GM12865 (cell line): ENCODE measurements around the gene POLL.

ENCODE experiments used
- DNase-seq: peaks from one replicate; pipeline ENCODE4 v3.0.0; 2010; ENCODE audit warnings: low read depth
- H3K4me3 ChIP-seq: 2 replicates; pipeline ENCODE4 v1.5.1; 2011; ENCODE audit warnings: mild to moderate bottlenecking, low read depth, low read length, control low read depth
- TF ChIP-seq, protein P1 (sequence below): IDR thresholded peaks from 2 replicates; pipeline ENCODE4 v1.5.1; 2011; ENCODE audit warnings: low read length, control low read depth, low read depth, inconsistent platforms; ENCODE audit not compliant: insufficient read depth; ENCODE audit errors: missing control alignments

The POLL gene

DNA sequence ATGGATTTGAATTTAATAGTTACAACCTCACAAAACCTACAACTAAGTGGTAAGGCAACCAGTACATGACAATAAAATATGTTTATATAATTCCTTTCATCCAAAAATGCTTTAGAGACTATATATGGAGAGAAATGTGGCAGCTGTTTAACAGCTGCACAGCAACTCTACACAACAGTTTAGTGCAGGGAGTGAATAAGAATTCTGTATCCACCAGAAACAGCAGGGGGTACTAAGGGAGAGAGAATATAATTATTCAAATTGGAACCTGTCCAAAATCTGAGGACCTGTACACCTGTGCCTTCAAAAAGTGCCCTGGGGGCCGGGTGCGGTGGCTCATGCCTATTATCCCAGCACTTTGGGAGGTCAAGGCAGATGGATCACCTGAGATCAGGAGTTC is 49.6 kb downstream of the POLL start:
- TF ChIP-seq, protein P1, sequence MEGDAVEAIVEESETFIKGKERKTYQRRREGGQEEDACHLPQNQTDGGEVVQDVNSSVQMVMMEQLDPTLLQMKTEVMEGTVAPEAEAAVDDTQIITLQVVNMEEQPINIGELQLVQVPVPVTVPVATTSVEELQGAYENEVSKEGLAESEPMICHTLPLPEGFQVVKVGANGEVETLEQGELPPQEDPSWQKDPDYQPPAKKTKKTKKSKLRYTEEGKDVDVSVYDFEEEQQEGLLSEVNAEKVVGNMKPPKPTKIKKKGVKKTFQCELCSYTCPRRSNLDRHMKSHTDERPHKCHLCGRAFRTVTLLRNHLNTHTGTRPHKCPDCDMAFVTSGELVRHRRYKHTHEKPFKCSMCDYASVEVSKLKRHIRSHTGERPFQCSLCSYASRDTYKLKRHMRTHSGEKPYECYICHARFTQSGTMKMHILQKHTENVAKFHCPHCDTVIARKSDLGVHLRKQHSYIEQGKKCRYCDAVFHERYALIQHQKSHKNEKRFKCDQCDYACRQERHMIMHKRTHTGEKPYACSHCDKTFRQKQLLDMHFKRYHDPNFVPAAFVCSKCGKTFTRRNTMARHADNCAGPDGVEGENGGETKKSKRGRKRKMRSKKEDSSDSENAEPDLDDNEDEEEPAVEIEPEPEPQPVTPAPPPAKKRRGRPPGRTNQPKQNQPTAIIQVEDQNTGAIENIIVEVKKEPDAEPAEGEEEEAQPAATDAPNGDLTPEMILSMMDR: no peak
- H3K4me3 ChIP-seq: no peak overlapping the region
- DNase-seq: no peak

DNA sequence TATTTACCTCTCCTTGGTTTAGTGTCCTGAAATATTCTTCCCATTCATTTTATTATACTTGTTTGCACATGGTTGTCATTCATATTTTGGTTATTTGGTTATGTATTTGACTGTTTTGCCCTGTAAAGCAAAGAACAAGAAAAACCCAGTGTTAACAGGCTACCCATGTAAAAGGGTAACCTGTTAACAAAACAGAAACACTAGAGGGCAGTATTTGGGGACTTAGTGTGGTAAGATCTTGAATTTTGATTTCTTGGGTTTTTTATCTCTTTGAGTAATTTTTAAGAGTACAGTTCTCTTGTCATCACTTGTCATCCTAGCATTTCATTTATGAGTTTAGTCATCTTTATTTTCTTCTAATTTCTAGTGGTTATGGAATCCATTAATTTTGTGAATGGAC is 51.3 kb downstream of the POLL start:
- no peak overlapping the region for H3K4me3 ChIP-seq
- TF ChIP-seq, protein P1: peak; percentile 55
- peak; percentile 51 for DNase-seq

DNA sequence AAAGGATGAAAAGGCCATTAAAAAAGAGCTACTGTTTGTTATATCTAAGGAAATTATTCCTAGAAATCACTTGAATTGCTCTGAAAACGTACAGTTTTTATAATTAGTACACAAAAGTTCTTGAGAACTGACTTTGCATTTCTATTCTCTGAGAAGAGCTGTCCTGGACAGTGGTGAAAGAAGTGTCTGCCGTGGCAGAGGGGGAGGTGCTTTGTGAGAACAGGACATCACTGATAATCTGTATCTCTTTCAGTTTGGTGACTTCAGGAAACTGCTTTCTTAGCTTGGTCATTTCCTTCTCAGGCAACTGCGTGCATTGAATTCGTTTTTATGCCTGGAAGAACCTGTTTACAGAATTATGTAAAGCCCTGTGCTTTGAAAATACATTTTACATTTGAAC is 52.1 kb downstream of the POLL start:
- H3K4me3 ChIP-seq: no peak overlapping the region
- DNase-seq: peak; percentile 19
- TF ChIP-seq, protein P1: no peak

DNA sequence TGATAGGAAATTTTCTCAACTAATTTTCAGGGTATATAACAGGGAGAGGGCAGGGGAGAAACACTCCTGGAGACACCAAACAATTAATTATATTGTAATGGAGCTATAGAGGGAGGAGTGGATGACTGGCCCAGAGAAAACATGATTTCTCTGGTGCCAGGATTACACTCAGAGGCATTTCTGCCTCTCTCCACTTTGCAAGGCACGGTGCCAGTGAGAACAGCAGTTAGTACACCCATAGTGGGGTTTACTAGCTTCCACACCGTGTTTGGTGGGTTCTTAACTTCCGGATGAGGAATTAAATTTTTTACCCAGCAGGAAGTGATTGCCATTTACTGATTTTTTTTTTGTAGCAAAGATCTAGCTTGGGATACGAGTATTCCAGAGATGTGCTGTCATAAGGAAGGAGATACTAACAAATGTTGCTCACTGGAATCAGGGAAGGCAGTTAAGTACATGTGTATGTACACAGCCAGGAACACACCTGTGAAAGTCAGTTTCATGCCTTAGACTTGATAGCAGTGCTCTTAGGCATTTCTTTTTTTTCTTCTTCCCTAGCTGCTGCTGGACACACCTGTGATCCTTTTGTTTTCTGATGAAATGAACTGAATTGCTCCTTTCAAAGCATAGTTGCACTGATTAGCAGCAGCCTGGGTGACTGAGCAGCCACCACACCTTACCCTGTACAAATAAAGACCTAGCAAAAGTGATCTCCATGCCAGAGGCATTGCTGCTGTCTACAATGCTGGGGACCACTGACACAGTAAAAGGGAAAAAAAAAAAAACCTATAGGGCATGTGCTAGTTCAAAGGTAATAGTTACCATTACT is 58.1 kb downstream of the POLL start:
- H3K4me3 ChIP-seq: no peak overlapping the region
- TF ChIP-seq, protein P1: no peak
- DNase-seq: no peak

GRCh38 chr10:101529207-101529606 is 58.9 kb downstream of the POLL start:
- no peak for DNase-seq
- no peak overlapping the region for H3K4me3 ChIP-seq
- TF ChIP-seq, protein P1: no peak
